ENCODE results near the gene MGMT.

MGMT gene

DNA sequence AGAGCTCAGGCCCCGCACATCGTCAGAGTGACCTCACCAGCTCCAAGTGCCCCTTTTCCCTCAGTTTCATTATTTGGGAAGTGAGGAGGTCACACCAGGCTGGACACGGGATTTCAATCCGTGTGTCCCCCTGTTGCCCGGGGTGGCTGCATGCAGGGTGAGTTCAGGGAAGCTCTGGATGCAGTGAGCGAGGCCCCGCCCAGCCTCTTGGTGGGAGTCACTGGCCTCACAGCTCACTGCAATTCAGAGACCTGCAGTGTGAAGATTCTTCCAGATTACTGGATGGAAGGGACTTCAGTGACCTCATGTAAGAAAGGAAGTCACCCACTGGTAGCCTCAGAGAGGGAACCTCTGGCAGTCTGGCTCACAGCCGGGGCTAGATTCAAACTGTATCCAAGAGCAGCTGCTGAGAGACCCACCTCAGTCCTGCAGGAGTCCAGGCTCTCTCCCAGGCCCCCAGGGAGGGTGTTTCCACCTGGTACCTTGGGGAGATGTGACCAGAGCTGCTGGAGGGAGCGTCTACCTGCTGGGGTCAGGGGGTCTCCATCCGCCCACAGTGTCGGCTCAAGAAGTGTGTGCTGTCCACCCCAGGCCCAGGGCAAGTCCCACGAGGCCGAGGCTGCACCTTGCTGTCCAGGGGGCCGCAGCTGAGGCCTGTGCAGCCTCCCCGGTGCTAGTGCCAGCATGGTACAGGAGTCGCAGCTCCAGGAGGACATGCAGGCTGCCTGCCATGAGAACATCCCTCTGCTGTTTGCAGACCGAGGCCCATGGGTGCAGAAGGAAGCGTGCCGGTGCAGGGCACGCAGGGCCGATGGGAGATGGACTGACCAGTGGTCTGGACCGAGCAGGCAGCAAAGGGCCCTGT is 54.4 kb downstream of the MGMT start:
- DNase-seq (ENCODE audit: low read depth, low spot score): no peak
- in situ Hi-C loops (cut with HindIII; ENCODE audit: low sequenced_read_pairs): no loop called here
- no peak overlapping the region for H3K4me3 ChIP-seq (ENCODE audit: low read depth, low read length)

DNA sequence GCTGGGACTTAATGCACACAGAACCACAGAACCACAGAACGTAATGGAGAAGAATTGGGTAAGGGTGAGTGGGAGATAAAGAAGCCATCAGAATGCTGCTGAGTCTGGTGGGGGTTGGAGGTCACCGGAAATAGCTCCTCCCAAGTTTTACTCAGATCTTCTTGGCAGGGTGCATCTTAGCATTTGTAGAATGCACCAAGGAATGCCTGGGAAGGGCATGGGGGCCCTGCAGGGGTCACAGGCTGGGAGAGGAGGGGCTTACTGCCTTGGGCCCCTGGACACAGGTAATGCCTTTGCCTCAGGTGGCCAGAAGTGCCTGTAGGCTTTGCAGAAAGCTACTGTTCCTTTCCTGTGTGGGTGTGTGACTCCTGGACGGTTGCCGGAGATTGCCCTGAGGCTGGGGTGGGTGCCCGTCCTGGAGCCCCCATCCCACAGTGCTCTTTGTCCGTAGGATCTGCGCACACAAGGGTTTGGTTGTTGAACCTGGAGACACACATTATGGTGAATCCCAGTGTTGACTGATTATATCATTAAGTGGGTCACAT is 55.1 kb downstream of the MGMT start:
- no peak for TF ChIP-seq CTCF (IDR thresholded peaks at IDR 0.05; ENCODE audit: low read depth, low read length)
- DNase-seq (ENCODE audit: low read depth, low spot score): no peak
- no peak overlapping the region for H3K4me3 ChIP-seq (ENCODE audit: low read depth, low read length)
- in situ Hi-C loops (cut with HindIII; ENCODE audit: low sequenced_read_pairs): no loop called here

More for the DNA sequence above, 54.4 kb downstream of the MGMT start:
- no peak for TF ChIP-seq CTCF (IDR thresholded peaks at IDR 0.05; ENCODE audit: low read depth, low read length)

DNA sequence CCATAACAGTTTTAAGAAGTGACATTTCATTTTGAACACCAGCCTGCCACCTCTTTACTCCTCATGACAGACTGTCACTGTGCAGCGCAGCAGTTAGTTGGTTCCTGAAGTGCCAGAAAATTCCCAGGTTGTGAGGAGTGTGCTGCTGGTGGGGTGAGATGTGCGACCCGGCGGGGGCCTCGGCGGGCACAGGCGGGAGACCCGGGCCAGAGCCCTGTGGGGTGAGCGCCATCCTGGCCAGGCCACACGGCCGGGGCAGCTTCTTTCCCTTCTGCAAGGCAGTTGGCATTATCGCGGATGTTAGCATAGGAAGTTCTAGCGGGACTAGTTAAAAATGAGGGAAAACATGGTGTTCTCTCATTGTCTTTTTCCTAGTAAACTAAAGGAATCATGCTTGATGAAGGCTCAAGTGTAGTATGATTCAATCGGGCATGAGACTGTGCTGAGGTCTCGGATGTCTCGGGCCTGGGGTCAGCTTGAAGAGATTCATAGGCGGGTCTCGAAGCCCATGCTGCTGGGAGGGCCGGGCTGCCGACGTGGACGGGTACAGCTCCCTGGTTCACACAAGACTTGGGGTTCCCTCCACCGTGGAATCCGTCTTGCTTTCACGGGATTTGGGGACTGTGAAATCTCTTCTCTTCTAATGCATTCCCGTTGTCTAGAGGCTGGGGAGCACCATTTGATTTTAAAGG is 56.1 kb downstream of the MGMT start:
- in situ Hi-C loops (cut with HindIII; ENCODE audit: low sequenced_read_pairs): no loop called here
- no peak for DNase-seq (ENCODE audit: low read depth, low spot score)

GRCh38 chr10:129523723-129524316 is 56.8 kb downstream of the MGMT start:
- no peak for TF ChIP-seq CTCF (IDR thresholded peaks at IDR 0.05; ENCODE audit: low read depth, low read length)
- in situ Hi-C loops (cut with HindIII; ENCODE audit: low sequenced_read_pairs): no loop called here
- H3K4me3 ChIP-seq (ENCODE audit: low read depth, low read length): no peak overlapping the region
- DNase-seq (ENCODE audit: low read depth, low spot score): no peak

More for the DNA sequence above, 56.1 kb downstream of the MGMT start:
- no peak overlapping the region for H3K4me3 ChIP-seq (ENCODE audit: low read depth, low read length)
- TF ChIP-seq CTCF (IDR thresholded peaks at IDR 0.05; ENCODE audit: low read depth, low read length): no peak

GRCh38 chr10:129524936-129525335 is 57.9 kb downstream of the MGMT start:
- no peak overlapping the region for H3K4me3 ChIP-seq (ENCODE audit: low read depth, low read length)
- DNase-seq (ENCODE audit: low read depth, low spot score): no peak
- in situ Hi-C loops (cut with HindIII; ENCODE audit: low sequenced_read_pairs): no loop called here
- no peak for TF ChIP-seq CTCF (IDR thresholded peaks at IDR 0.05; ENCODE audit: low read depth, low read length)

DNA sequence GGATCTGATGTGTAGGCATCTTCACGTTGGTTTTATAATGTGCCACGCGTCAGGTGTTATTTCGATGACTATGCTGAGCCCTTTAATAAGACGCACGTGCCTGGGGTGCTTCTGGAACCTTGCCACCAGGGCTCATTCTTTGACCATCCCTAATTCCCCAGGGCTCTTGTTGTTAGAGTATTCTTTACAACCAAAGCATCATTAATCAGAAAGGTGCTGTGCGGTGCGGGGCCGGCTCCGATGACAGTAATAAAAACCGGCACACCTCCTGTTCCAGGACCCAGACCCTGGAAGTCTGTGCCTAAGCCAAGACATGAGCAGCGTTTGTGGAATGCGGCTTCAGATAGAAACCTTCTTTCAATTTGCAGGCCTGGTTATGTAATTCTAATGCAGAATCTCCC is 58.4 kb downstream of the MGMT start:
- no peak for TF ChIP-seq CTCF (IDR thresholded peaks at IDR 0.05; ENCODE audit: low read depth, low read length)
- no peak overlapping the region for H3K4me3 ChIP-seq (ENCODE audit: low read depth, low read length)
- DNase-seq (ENCODE audit: low read depth, low spot score): peak; percentile 24
- in situ Hi-C loops (cut with HindIII; ENCODE audit: low sequenced_read_pairs): no loop called here

Measured in astrocyte of the spinal cord (primary cell).